Small intestine (tissue), 7 donors: ENCODE measurements around the gene CD274. TPM values are rescaled to one million over a fixed set of nuclear protein-coding genes. Genes with fewer than 3 reads are reported as not detected.

Experiments used
- DNase-seq, 2 donors: peaks; one replicate each; pipeline versions ENCODE4 v3.0.0 to v3.0.0-alpha.2; 2013
- FAIRE-seq: peaks from 2 replicates; lab custom pipeline; 2012; peaks lifted over from hg19 to GRCh38; lab: Jason Lieb, UNC
- H3K27ac ChIP-seq, 3 donors: one replicate each; pipeline ENCODE4 v1.5.1; 2013; ENCODE audit warnings: low read length in 2 of 3, mild to moderate bottlenecking in 2 of 3, control low read depth in 1 of 3, inconsistent platforms in 1 of 3, low read depth in 1 of 3, moderate library complexity in 1 of 3
- H3K27me3 ChIP-seq, 3 donors: one replicate each; pipeline ENCODE4 v1.6.1; 2013; ENCODE audit warnings: low read length in 3 of 3, inconsistent platforms in 1 of 3; ENCODE audit not compliant: control insufficient read depth in 3 of 3, insufficient read depth in 3 of 3
- H3K36me3 ChIP-seq, 3 donors: one replicate each; pipeline ENCODE4 v1.6.1; 2013; ENCODE audit warnings: low read length in 3 of 3, inconsistent platforms in 1 of 3, low read depth in 1 of 3, mild to moderate bottlenecking in 1 of 3, moderate library complexity in 1 of 3; ENCODE audit not compliant: control insufficient read depth in 3 of 3, insufficient read depth in 2 of 3
- H3K4me1 ChIP-seq, 3 donors: one replicate each; pipeline ENCODE4 v1.6.1; 2013; ENCODE audit warnings: low read length in 2 of 3, inconsistent platforms in 1 of 3, low read depth in 1 of 3, mild to moderate bottlenecking in 1 of 3, moderate library complexity in 1 of 3; ENCODE audit not compliant: control insufficient read depth in 3 of 3, insufficient read depth in 2 of 3
- H3K4me3 ChIP-seq, 3 donors: one replicate each; pipeline ENCODE4 v1.5.1; 2013; ENCODE audit warnings: low read length in 3 of 3, control low read depth in 1 of 3, inconsistent platforms in 1 of 3, low read depth in 1 of 3, mild to moderate bottlenecking in 1 of 3, moderate library complexity in 1 of 3
- H3K9me3 ChIP-seq, 2 donors: one replicate each; pipeline ENCODE4 v1.6.1; 2013; ENCODE audit warnings: low read depth in 1 of 2, low read length in 1 of 2; ENCODE audit not compliant: control insufficient read depth in 2 of 2, insufficient read depth in 1 of 2
- WGBS, 3 donors: extraction: QIAGEN DNeasy Blood & Tissue Kit; methylation state at CpG; one replicate each; pipeline ENCODE4 v1.1.7; 2013; 5-methylcytosine and 5-hydroxymethylcytosine counted together
- polyA plus RNA-seq, 4 donors: library from polyadenylated mRNA; stranded (reverse) in 3 of 4; unstranded in 1 of 4; fragments of 200-250 nt in 3 of 4; fragments of 120-200 nt in 1 of 4; gene quantifications; one replicate each; pipeline versions ENCODE4 v1.2.1 to v1.2.3, GENCODE V29; 2013
- donor health status: healthy with polysubstance abuse.
- donor health status: control.
- donor health status: control.
- donor health status: Bipolar disorder and iron deficiency.
- donor health status: healthy.

Gene CD274
- polyA plus RNA-seq, 4 donors: 1.1 to 3.4 (median 1.1) TPM

GRCh38 chr9:5516453-5517220, 66.3 kb downstream of the CD274 start:
- no peaks in the 10 kb centered on the region for H3K4me1 ChIP-seq
- no peaks in the 10 kb centered on the region for H3K9me3 ChIP-seq
- WGBS, 3 donors: 79 to 89% (median 84%) methylated on average over 10 of the region's 10 CpGs
- H3K36me3 ChIP-seq: no peaks in the 10 kb centered on the region
- no peak overlapping the region for H3K4me3 ChIP-seq
- no peak for FAIRE-seq
- DNase-seq: no peak
- H3K27ac ChIP-seq: no peak overlapping the region
- H3K27me3 ChIP-seq: no peaks in the 10 kb centered on the region

- WGBS, 3 donors: 62 to 64% (median 62%) methylated on average over 2 of the region's 2 CpGs
- Histone ChIP-seq H3K27ac (no peak overlapping the region), H3K36me3 (peaks cover 0 to under 1% (median 0%) of the 10 kb centered on the region in 3 donors), H3K27me3 (no peaks in the 10 kb centered on the region), H3K4me3 (no peak overlapping the region), H3K9me3 (no peaks in the 10 kb centered on the region), H3K4me1 (no peaks in the 10 kb centered on the region)
- DNase-seq (no peak), FAIRE-seq (no peak)
Observed at GRCh38 chr9:5518171-5518936, 68.0 kb downstream of the CD274 start.

GRCh38 chr9:5518937-5519319, 68.6 kb downstream of the CD274 start:
- Histone ChIP-seq H3K4me1 (no peaks in the 10 kb centered on the region), H3K4me3 (no peak overlapping the region), H3K27ac (no peak overlapping the region), H3K9me3 (no peaks in the 10 kb centered on the region), H3K27me3 (no peaks in the 10 kb centered on the region), H3K36me3 (peaks cover 0 to 2% (median 0%) of the 10 kb centered on the region in 3 donors)
- no peak for FAIRE-seq
- WGBS, 3 donors: 44 to 68% (median 58%) methylated on average over 2 of the region's 2 CpGs
- DNase-seq: no peak

Other genes starting within 250 kb of the CD274 start
- gene INSL4, start 219.1 kb upstream of the CD274 start, polyA plus RNA-seq: not detected
- under 1 TPM in 2 of 4 donors, not detected in 2; 0.38 to 0.81 TPM for gene RLN2, start 145.8 kb upstream of the CD274 start, polyA plus RNA-seq
- gene RLN1, start 110.7 kb upstream of the CD274 start, polyA plus RNA-seq: under 1 TPM in 2 of 4 donors, not detected in 2; 0.10 to 0.13 TPM
- gene PLGRKT, start 12.6 kb upstream of the CD274 start, polyA plus RNA-seq: 10 to 100 TPM; 35.6 to 60.4 (median 54.9) TPM
- under 1 TPM in 2 of 4 donors, not detected in 2; 0.42 to 0.52 TPM for gene PDCD1LG2, start 60.0 kb downstream of the CD274 start, polyA plus RNA-seq
- 10 to 100 TPM in 1 of 4 donors, 1 to 10 TPM in 3; 3.9 to 16.5 (median 6.8) TPM for gene RIC1, start 178.6 kb downstream of the CD274 start, polyA plus RNA-seq